Measurements from ENCODE around the gene LTF. TPM values are rescaled to one million over a fixed set of nuclear protein-coding genes. Genes with fewer than 3 reads are reported as not detected.

Gene LTF
- total and polyA plus RNA-seq, 10 of the 15 experiments (the other 5 are each of a cell fraction or from before 2014, with no cell fraction given): 0.03 to 0.31 TPM; not detected in 8

- ChIA-PET SMC1A (ENCODE audit: uncharacterized antibody, unreplicated experiment) (no interaction called here), CTCF (interaction anchor here (0.9 to 2.0 kb wide), 5 partner anchors 10 to 78 kb away, joined by 3 to 11 read pairs (median 3); partner anchors contain the start of gene CCR5), RAD21 (ENCODE audit: unreplicated experiment) (no interaction called here), POLR2A (no interaction called here)
- Histone ChIP-seq H3K9ac (ENCODE audit: control insufficient read depth, insufficient read depth, low read length) (no peak overlapping the region), H3K4me2 (ENCODE audit: control insufficient read depth, insufficient read depth) (no peak overlapping the region), H3K27ac (ENCODE audit: control insufficient read depth, insufficient read depth) (no peak overlapping the region), H3K4me3 (no peak overlapping the region), H3K79me2 (ENCODE audit: control insufficient read depth, insufficient read depth, low read length) (no peaks in the 10 kb centered on the region), H3K36me3 (ENCODE audit: control insufficient read depth in 2 of 2, insufficient read depth in 2 of 2, low read length in 1 of 2) (no peaks in the 10 kb centered on the region), H3K4me1 (ENCODE audit: control insufficient read depth, insufficient read depth, low read length) (no peaks in the 10 kb centered on the region), H3K27me3 (replicated peaks in 1 of 2; ENCODE audit: control insufficient read depth in 2 of 2, insufficient read depth in 2 of 2, low read length in 1 of 2) (peaks cover 2 to 6% of the 10 kb centered on the region in 2 experiments; a peak in 2 of 4 replicates), H3K9me3 (replicated peaks; ENCODE audit: control insufficient read depth, insufficient read depth, low read length) (no peaks in the 10 kb centered on the region), H2AFZ (ENCODE audit: control insufficient read depth, low read depth, low read length) (no peak overlapping the region), H4K20me1 (ENCODE audit: control insufficient read depth, insufficient read depth) (no peaks in the 10 kb centered on the region)
- no peak for ATAC-seq
- no peak for TF ChIP-seq ZZZ3 (IDR thresholded peaks at IDR 0.05; ENCODE audit: control insufficient read depth, insufficient read length, low read depth)
- TF ChIP-seq MLLT1 (IDR thresholded peaks at IDR 0.05): no peak
- no peak for TF ChIP-seq RUNX3 (IDR thresholded peaks at IDR 0.05; ENCODE audit: low read length)
- TF ChIP-seq NFXL1 (IDR thresholded peaks at IDR 0.05; ENCODE audit: borderline replicate concordance): no peak
- in situ Hi-C loops (cut with MboI): no loop called here
- FAIRE-seq: no peak
- intact Hi-C loops (cut with micrococcal nuclease; ENCODE audit: unreplicated experiment): no loop called here
- no TSS peak for BruUV-seq (replicated peaks)
- WGBS (ENCODE audit: insufficient coverage, insufficient replicate concordance, low lambda C conversion rate, missing lambda C conversion rate): 63% methylated on average over 17 of the region's 17 CpGs
- no peak for DNase-seq (ENCODE audit: low read depth, low spot score)
Measured at GRCh38 chr3:46448721-46449120, 16.0 kb downstream of the LTF start.

- no TSS peak for BruUV-seq (replicated peaks)
- no peaks in the 10 kb centered on the region for H3K79me2 ChIP-seq (ENCODE audit: control insufficient read depth, insufficient read depth, low read length)
- ATAC-seq (no peak), DNase-seq (ENCODE audit: low read depth, low spot score) (no peak), FAIRE-seq (peak; percentile 31)
- in situ Hi-C loops (cut with MboI): no loop called here
- H3K4me1 ChIP-seq (ENCODE audit: control insufficient read depth, insufficient read depth, low read length): no peaks in the 10 kb centered on the region
- SMC1A ChIA-PET (ENCODE audit: uncharacterized antibody, unreplicated experiment): no interaction called here
- CTCF ChIA-PET: interaction anchor here (0.6 kb wide), 1 partner anchor 142 kb away, joined by 3 read pairs; no protein-coding TSS in a partner anchor
- H3K27ac ChIP-seq (ENCODE audit: control insufficient read depth, insufficient read depth): no peak overlapping the region
- no peaks in the 10 kb centered on the region for H4K20me1 ChIP-seq (ENCODE audit: control insufficient read depth, insufficient read depth)
- H3K9ac ChIP-seq (ENCODE audit: control insufficient read depth, insufficient read depth, low read length): no peak overlapping the region
- no peak overlapping the region for H3K4me3 ChIP-seq
- intact Hi-C loops (cut with micrococcal nuclease; ENCODE audit: unreplicated experiment): no loop called here
- WGBS (ENCODE audit: insufficient coverage, insufficient replicate concordance, low lambda C conversion rate, missing lambda C conversion rate): 19% methylated on average over 5 of the region's 5 CpGs
- H3K27me3 ChIP-seq (replicated peaks in 1 of 2; ENCODE audit: control insufficient read depth in 2 of 2, insufficient read depth in 2 of 2, low read length in 1 of 2): peaks cover 2 to 6% of the 10 kb centered on the region in 2 experiments; a peak in 2 of 4 replicates
- no peak overlapping the region for H3K4me2 ChIP-seq (ENCODE audit: control insufficient read depth, insufficient read depth)
- H3K9me3 ChIP-seq (replicated peaks; ENCODE audit: control insufficient read depth, insufficient read depth, low read length): no peaks in the 10 kb centered on the region; the same call in 2 of the 3 replicates
- RAD21 ChIA-PET (ENCODE audit: unreplicated experiment): no interaction called here
- H3K36me3 ChIP-seq (ENCODE audit: control insufficient read depth in 2 of 2, insufficient read depth in 2 of 2, low read length in 1 of 2): no peaks in the 10 kb centered on the region
- no peak overlapping the region for H2AFZ ChIP-seq (ENCODE audit: control insufficient read depth, low read depth, low read length)
- POLR2A ChIA-PET: no interaction called here
- TF ChIP-seq, protein P1, sequence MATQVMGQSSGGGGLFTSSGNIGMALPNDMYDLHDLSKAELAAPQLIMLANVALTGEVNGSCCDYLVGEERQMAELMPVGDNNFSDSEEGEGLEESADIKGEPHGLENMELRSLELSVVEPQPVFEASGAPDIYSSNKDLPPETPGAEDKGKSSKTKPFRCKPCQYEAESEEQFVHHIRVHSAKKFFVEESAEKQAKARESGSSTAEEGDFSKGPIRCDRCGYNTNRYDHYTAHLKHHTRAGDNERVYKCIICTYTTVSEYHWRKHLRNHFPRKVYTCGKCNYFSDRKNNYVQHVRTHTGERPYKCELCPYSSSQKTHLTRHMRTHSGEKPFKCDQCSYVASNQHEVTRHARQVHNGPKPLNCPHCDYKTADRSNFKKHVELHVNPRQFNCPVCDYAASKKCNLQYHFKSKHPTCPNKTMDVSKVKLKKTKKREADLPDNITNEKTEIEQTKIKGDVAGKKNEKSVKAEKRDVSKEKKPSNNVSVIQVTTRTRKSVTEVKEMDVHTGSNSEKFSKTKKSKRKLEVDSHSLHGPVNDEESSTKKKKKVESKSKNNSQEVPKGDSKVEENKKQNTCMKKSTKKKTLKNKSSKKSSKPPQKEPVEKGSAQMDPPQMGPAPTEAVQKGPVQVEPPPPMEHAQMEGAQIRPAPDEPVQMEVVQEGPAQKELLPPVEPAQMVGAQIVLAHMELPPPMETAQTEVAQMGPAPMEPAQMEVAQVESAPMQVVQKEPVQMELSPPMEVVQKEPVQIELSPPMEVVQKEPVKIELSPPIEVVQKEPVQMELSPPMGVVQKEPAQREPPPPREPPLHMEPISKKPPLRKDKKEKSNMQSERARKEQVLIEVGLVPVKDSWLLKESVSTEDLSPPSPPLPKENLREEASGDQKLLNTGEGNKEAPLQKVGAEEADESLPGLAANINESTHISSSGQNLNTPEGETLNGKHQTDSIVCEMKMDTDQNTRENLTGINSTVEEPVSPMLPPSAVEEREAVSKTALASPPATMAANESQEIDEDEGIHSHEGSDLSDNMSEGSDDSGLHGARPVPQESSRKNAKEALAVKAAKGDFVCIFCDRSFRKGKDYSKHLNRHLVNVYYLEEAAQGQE (IDR thresholded peaks at IDR 0.05; ENCODE audit: low read depth, low read length): no peak
- no peak for TF ChIP-seq CTCF (IDR thresholded peaks at IDR 0.05 in 2 of 3, conservative IDR thresholded peaks at IDR 0.05 in 1 of 3; ENCODE audit: control insufficient read depth in 2 of 3, extremely low read depth in 1 of 3, insufficient read depth in 1 of 3, low read depth in 3 of 3, low read length in 3 of 3)
- no peak for TF ChIP-seq ESRRA (IDR thresholded peaks at IDR 0.05; ENCODE audit: low read length)
Measured at GRCh38 chr3:46447228-46447985, 17.3 kb downstream of the LTF start.

Measured in GM12878 (cell line).